Pulmonary artery endothelial cell (primary cell): ENCODE measurements around the gene MOCS1. TPM values are rescaled to one million over a fixed set of nuclear protein-coding genes. Genes with fewer than 3 reads are reported as not detected.

Source experiments
- DNase-seq: peaks from one replicate; pipeline ENCODE4 v3.0.0-alpha.2; 2011; ENCODE audit warnings: low read depth, low spot score
- total RNA-seq: library from RNA; depleted of rRNA; stranded (reverse); fragments of >200 nt; gene quantifications from 2 replicates; pipeline ENCODE4 v1.2.3, GENCODE V29; 2014

The MOCS1 gene
- total RNA-seq, 1 donor from 2014 or later, result 12.4 TPM

DNA sequence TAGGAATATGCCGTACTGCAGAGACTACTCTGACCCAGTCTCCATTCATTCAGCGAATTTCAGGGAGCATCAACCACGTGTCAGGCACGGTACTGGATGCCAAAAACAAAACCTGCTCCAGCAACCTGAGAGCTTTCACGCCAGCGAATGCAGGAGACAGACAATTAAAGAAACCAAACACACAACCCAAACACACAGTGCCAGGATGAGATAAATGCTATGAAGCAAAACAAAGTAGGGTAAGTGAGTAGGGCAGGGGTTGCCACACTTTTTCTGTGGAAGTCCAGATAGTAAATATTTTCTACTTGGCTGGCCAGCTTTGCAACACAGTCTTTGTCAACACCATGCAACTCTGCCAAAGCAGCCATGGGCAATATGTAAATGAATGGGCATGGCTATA lies 10.0 kb downstream of the MOCS1 start:
- no peak for DNase-seq

DNA sequence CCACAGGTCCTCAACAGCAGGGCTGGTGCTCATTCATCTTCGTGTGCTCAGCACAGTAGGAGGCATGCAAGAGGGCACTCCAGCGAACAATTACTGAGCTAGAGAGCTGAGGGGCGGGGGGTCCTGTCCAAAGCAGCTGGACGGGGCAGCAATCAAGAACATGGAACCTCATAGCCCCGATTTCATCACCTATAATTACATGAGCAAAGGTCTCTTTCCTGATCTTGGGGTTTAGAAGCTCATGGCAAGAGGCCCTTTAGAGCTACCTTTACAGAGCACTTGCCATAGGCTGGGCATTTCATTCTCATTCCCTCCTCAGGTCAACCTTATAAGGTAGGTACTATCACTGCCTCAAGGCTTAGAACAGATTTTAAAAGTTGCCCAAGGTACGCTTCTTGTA lies 10.4 kb downstream of the MOCS1 start:
- DNase-seq, result no peak

DNA sequence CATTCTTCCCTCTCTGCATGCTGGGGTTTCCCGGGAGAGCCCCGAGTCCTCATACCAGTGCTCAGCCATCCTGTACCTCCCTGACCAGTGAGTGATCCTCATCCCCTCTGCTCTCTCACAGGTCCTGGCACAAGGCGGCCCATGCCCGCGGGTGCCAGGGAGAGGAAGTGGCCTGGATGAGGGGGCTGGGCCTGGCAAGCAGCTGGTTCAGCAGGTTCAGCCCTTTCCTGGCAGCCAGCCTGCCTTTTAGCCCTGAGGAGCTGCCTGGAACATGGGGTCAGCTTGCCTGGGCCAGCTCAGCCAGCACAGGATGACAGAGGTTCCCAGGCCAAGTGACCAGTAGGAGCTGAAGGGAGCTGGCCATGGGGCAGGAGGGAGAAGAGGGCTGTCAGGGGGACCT lies 10.9 kb downstream of the MOCS1 start:
- no peak for DNase-seq

DNA sequence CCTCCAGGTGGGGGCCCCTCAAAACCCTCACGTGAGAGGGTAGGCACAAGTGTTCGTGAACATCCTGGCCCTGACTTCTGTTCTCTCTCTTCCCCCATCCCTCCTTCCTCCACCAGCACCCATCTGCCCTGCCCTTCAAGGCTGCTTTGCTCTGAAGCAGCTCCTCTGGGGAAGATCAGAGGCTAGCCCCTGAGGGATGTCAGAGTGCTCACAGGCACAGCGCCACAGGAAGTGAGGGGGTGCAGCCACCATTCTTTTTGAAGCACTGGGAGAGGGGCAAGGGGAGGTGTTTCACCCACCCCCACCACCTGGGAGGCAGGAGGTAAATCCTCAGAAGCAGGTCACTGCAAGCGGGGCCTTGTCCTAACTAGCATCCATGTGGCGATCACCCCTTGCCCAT lies 11.4 kb downstream of the MOCS1 start:
- no peak for DNase-seq

DNA sequence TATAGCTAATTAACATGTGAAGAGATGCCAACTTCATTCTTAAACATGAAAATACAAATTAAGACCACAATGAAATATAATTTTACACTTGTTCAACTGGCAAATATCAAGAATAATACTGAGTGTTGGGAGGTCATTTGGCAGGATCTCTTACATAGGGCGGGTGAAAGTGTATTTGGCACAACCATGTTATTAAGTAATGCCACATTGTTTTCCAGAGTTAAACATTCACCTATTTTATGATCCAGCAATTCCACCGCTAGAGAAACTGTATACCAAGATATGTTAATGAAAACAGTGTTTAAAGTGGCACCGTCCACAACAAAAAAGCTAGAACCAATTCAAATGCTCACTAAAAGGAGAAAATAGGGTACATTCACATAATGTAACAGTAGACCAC lies 14.1 kb downstream of the MOCS1 start:
- no peak for DNase-seq

DNA sequence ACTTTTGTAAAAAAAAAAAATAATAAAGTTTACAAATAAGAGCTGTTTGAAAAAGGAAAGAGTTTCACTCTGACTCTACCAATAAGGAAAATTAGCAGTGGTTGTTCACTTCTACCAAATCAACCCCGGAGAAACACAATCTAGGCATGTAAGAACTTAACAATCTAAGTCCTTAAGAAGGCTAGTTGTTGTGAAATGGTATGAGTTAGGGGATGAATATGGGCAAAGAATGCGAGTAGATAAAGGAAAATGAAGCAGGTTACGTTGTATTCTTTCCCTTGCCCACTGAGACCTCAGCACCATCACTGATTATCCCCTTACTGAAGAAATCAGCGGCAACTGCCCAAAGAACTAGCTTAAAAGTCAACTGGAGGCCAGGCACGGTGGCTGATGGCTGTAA lies 15.4 kb downstream of the MOCS1 start:
- DNase-seq, result no peak

DNA sequence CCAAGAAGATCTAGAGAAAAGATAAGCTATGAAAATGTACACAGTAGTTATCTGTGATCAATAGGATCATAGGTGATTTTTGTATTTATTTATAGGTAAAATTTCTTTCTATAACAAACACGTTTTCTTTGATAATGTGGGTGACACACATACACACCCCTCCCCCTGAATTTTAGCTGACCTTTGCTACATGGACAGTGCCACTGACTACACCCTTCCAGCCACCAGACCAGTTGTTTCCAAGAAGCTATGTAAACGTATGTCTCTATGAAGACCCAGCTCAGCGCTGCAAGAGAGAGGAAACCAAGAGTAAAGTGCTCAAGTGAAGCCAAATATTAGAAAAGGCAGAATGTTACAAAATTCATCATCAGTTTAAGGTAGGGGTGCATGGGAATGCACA lies 16.3 kb downstream of the MOCS1 start:
- DNase-seq, result no peak

DNA sequence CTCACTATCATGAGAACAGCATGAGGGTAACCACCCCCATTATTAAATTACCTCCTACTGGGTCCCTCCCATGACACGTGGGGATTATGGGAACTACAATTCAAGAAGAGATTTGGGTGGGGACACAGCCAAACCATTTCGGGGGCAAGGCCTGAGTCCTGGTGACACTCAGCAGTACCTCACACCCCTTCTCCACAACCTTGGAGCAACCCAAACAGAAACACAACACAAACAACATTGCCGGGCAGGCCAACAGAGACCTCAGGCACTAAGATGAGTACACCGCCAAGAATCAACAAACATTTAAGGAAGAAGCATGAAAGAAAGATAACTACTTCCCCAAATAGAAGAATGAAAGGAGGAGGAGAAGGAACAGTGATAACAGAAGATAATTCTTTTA lies 16.9 kb downstream of the MOCS1 start:
- no peak for DNase-seq

DNA sequence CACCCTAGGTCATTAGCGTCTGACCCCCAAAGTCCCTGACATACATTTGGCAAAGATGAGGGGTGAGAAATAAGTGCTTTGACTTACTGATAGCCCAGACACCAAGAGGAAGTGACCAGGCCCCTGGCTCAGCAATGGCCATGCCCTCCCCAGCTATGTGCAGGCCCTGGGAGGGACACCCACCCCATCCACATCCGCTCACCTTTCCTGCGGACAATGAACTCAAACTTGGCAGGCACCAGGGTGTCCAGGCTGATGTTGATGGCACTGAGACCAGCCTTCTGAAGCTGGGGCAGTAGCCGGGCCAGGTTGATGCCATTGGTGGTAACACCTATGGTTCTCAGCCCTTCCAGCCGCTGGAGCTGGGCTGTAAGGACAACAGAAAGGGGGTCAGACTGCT lies 18.4 kb downstream of the MOCS1 start:
- no peak for DNase-seq

DNA sequence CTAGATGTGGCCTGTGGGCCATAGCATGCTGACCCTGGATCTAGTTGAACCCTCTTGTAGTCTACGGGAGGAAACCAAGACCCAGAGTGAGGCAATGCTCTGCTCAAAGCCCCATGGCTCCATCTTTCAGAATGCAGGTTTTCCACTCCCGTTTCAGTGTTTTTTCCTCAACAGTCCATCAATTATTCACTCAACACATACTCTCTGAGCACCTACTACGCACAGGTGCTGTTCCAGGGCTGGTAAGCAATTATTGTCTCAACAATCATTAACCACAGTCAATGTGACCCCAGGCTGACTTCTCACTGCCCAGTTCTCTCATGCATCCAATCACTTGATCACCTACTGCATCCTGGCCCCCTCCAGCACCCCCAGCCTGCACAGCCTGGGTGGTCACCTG lies 20.0 kb downstream of the MOCS1 start:
- no peak for DNase-seq

DNA sequence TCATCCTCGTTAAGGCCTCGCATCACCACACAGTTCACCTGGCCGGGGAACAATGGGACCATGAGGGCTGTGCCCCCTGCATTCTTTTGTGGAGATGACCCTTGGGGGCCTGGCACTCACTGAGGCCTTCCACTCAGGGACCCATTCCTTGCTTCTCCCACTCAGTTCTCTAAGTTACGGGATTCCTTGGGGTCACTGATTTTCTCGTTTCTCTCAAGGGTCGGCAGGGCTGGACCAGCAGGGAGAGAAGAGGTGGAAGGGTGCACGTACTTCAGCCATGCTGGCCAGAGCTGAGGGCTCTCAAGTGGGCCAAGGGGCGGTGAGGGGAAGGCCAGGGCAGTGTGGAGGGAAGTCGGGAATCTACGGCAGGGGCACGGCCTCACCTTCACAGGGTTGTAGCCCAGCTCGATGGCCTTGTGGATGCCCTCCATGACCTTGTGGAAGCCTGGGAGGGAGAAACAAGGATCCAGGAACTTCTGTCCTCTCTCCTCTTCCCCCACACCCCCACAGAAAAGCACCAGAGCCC lies 20.8 kb downstream of the MOCS1 start:
- DNase-seq, result no peak

DNA sequence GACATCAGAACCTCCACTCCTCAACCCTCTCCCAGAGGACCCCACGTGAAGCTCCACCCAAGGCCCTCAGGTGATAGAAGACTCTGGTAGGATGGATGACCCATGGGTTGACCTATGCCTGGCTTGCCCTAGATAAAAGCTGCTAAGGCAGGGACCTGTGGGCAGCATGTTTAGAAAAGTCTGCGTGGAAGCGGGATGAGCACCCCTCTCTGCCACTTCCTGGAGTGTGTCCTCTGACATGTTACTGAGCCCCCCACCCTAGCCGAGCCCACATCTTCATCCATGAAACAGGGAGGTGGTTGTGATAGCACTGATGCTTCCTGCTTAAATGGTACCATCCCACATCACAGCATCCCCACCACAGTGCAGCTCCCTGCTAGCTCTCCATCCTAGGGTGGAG lies 21.8 kb downstream of the MOCS1 start:
- DNase-seq, result no peak

DNA sequence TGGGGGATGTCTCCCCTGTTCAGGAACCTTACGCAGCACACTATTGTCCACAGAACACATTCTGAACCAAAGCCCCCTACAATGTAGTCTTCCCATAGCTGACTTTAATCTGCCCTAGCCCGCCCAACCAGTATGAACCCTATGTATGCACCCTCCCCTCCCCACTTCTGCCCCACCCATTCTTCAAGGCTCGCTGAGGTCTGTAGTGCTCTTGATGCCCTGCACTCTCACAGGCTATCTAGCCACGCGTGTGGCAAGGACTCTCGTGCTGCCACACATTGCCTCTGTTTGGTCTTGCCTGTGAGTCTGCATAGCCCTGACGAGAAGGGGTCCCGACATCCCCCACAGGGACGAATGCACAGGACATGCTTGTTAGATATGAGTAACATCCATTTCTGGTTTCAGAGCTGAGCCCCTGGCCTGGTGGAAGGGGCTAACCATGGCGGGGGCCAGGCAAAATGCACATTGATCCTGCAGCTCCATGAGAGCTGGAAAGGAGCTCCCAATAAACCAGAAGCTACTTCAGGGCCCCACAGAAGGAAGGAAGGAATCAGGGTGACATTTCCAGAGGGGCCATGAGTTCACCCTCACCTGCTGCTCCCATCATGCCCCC lies 22.6 kb downstream of the MOCS1 start:
- DNase-seq, result no peak

DNA sequence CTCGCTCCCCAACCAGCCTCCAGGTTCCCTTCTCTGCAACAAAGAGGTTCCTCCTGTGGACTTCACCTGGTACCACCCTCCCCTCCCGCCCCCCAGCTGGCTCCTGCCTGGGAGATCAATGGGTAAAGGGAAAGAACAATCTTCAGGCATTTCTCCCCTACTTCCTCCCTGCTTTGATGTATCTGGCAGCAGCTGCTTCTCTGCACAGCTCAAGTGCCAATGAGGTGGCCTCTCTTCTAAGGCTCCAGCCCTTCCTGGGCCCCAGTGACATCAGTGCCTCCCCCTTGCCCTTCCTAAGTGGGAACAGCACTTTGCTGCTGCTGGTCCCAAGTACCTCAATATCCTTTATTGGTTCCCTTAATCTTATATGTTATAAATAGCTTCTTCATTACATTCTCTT lies 23.5 kb downstream of the MOCS1 start:
- DNase-seq, result no peak

DNA sequence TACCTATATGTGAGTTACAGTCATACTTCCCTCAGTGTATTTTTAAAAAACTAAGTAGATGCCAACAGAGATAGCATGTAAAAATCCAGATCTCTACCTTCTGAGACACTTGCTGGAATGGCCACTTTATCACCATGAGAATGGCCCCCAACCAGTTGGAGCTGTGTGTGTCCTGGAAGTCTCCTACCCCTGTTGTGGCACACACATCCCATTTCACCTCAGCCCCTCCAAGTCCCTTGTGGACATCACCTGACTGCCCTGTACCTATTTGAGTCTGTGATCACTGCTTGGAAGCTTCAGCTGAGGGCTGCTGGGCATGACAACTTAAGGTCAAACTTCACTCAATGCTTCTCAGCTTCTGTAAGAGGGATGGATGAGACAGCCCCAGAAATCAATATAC lies 24.1 kb downstream of the MOCS1 start:
- no peak for DNase-seq

DNA sequence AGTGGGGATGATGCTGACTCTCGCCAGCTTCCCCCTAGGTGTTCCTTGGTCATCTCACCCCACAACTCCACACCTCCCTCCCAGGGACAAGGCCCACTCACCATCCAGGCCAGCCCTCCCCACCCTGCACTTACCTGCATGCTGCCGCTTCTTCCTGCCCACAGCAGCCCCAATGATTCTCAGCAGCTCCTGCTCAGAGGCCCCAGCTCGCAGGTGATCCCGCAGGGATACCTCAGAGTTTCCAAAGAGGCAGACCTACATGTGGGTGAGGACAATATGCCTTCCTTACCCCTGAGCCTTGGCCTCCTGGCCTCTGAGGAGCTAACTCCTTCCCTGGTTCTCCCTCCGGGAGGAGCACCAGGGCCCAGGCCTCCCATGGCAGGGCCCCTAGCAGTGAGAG lies 24.6 kb downstream of the MOCS1 start:
- no peak for DNase-seq

DNA sequence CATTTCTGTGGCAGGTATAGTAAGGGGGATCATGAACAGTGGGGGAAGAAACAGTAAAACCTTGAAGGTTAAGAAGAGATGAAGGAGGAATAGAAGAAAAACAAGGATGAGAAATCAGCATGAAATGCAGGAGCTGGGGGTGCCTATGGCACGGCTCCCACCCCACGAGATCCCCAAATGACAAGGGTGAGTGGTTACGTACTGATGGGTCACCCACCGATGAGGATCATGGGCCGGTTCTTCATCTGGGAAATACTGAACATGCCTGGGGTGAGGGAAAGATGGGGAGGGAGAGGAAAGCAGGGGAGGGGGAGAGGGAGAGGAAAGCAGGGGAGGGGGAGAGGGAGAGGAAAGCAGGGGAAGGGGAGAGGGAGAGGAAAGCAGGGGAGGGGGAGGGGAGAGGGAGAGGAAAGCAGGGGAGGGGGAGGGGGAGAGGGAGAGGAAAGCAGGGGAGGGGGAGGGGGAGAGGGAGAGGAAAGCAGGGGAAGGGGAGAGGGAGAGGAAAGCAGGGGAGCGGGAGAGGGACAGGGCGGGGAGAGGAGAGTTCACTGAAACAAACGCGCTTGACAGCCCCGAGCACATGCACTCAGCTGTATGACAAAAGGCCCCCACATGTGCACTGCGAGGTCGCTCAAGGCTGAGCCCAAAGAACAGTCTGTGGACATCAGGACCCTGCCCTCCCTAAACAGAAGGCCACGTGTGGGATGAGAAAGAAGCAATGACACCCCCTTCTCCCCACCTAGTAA lies 25.3 kb downstream of the MOCS1 start:
- no peak for DNase-seq

DNA sequence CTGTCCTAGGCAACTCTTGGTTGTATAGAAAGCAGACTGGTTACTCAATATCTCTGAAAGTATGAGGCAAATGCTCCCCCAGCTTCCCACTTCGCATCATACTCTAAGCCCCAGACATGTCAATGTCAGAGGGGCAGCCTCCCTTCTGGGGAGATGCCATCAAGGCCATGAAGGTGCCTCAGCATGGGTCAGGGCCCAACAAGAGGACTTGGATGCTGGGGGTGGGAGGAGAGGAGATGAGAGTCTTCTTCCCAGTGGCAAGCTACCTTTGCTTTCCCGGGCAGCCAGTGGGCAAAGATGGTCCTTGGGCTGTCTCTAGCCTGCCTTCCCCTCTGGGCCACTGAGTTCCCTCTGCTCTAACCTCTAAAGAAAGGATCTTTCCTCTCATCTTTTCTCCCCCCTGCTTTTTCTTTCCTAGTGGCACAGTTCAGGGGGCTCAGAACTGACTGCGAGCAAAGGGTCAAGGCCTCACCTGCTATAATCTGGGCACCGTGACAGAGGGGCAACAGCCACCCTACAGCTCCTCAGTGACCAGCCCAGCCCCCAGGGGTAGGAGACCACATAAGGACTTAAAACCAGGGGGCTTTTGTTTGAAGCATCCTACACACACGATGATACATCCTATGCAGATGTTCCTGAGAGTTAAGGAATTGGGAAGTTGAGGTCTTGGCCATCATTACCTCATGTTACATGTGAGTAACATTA lies 26.2 kb downstream of the MOCS1 start:
- no peak for DNase-seq

DNA sequence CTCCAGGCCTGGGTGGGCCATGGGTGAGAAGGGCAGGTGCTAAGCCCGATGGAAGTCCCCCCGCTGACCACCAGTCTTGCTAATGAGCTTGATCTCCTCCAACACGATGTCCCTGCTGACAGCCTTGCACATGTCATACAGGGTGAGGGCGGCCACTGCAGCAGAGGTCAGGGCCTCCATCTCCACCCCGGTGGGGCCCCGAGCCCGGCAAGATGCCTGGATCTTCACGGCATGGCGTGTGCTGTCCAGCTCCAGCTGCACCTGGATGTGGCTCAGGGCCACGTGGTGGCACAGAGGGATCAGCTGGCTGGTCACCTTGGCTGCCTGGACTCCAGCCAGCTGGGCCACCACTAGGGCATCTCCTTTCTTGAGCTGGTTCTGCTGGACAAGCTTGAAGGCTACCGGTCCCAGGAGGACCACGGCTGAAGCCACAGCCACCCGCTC lies 27.9 kb downstream of the MOCS1 start:
- DNase-seq, result no peak

DNA sequence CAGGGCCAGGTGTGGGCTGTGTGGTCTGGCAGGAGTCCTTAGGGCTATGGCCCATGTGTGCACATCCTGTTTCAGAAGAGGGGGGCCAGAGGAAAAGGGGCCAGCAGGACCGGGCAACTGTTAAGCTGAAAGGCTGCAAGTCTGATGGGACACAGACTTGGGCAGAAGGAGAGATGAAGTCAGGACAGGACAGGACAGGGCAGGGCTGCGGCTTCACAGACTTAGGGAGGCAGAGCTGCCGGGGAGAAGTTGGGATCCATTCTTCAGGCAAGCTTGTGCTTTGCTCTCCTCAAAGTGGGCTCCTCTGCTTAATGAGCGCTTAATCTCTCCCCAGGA lies 28.7 kb downstream of the MOCS1 start:
- DNase-seq, result no peak

DNA sequence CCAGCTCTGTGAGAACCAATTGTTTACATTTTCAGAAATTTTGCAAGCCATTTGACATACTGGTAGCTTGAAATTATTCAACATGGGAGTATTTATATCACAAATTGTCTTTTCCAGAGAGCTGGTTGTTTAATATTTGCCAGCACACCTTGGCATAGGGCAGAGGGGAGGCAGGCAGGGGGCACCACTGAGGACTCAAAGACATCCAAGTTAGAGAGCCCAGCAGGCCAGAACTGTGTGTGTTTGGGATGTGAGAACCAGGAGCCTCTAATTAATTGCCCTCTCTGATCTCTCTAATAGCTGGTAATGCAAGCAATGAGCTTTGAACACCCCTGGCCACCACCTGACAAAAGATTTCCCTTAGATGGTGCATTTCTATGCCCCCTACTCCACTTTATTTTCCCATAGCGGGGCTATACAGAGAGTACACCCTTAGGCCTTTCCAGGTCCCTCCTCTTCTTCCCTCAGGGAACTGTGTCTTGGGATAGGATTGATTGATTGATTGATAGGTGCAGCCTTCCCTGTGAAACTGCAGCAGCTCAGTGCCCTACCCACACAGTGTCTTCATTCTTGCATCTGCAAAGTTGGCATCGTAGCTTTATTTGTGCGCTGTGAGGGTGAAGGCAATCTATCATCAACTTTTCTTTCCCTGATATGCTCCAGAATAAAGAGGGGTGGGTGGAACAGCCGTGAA lies 29.2 kb downstream of the MOCS1 start:
- DNase-seq, result no peak

DNA sequence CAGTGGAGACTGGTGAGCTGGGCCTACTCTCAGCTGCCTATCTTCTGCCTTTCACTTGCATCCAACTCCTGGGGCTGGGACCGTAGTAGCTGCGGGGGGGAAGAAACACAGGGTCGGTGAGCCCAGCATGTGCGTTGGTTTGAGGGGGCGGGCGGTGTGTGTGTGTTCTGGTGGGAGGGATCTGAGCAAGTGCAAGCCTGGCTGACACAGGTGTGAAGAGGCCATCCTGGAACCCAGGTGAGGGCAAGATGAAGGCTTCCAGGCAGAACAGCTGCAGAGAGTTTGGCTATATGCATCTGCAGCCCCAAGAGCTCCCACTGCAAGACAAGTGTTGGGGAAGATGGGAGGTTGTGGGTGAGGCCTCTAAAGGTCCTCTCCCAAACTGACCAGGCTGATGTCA lies 30.6 kb downstream of the MOCS1 start:
- no peak for DNase-seq
